A549 (cell line): Measurements from ENCODE around the gene AP4S1.

Experiments
- EHMT2 ChIP-seq: fragments of 200-600 bp; sonication (generic); IDR thresholded peaks from 2 replicates; pipeline ENCODE4 v1.6.1; 2016; ENCODE audit warnings: antibody characterized with exemption, low read depth, mild to moderate bottlenecking, moderate library complexity
- EP300 ChIP-seq, 2 experiments: fragments of >200 bp; sonication (Bioruptor Twin); formaldehyde crosslinking; IDR thresholded peaks; 2 replicates in 1 of 2; 3 replicates in 1 of 2; pipeline ENCODE4 v1.6.1; 2016 to 2017
- POLR2A ChIP-seq: IDR thresholded peaks from 2 replicates; pipeline ENCODE4 v1.6.1; 2012; ENCODE audit warnings: mild to moderate bottlenecking, low read length
- RAD21 ChIP-seq, 2 experiments: fragments of >200 bp in 1 of 2; sonication (Bioruptor Twin) in 1 of 2; formaldehyde crosslinking in 1 of 2; IDR thresholded peaks in 1 of 2; conservative IDR thresholded peaks in 1 of 2; 2 replicates in 1 of 2; 3 replicates in 1 of 2; pipeline ENCODE4 v1.6.1; 2012 to 2018; ENCODE audit warnings: inconsistent platforms in 1 of 2
- TP53 ChIP-seq: fragments of 250-450 bp; sonication (Bioruptor Pico); IDR thresholded peaks from 2 replicates; pipeline ENCODE4 v1.5.0; 2021; ENCODE audit warnings: mild to moderate bottlenecking, moderate library complexity
- ZSCAN20 ChIP-seq: fragments of 250-450 bp; sonication (Bioruptor Pico); IDR thresholded peaks from 2 replicates; pipeline ENCODE4 v1.8.0; 2022; ENCODE audit warnings: mild to moderate bottlenecking, moderate library complexity
- TF ChIP-seq, protein P1 (sequence below): fragments of 200-600 bp; sonication (generic); IDR thresholded peaks from 2 replicates; pipeline ENCODE4 v1.6.1; 2016; ENCODE audit warnings: antibody characterized with exemption, mild to moderate bottlenecking, moderate library complexity
- TF ChIP-seq, protein P2 (sequence below): fragments of >200 bp; sonication (Bioruptor Twin); formaldehyde crosslinking; IDR thresholded peaks from 3 replicates; pipeline ENCODE4 v1.5.1; 2016

DNA sequence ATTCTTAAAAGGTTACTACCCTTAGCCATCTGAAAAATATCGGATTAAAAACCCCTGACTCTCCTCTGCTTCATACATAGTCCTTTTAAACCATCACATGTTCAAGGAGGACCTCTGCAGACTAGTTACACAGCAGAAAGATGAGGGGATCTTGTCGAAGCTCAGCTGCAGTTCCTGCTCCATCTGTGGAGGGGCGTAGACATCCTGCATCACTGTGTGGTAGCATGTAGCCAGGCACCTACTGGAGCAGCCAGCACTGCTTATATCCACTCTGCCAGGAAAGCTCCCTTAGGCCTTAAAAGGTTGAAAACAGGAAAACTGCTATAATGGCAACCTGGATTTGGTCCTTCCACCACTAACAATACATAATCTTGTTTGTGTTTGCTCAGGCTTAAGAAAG, 58.3 kb downstream of the AP4S1 start:
- TF ChIP-seq TP53 (CRISPR knock-in tag) = no peak
- TF ChIP-seq RAD21 (conservative IDR thresholded peaks at IDR 0.05 in 1 of 2, IDR thresholded peaks at IDR 0.05 in 1 of 2) = no peak
- TF ChIP-seq, protein P1, sequence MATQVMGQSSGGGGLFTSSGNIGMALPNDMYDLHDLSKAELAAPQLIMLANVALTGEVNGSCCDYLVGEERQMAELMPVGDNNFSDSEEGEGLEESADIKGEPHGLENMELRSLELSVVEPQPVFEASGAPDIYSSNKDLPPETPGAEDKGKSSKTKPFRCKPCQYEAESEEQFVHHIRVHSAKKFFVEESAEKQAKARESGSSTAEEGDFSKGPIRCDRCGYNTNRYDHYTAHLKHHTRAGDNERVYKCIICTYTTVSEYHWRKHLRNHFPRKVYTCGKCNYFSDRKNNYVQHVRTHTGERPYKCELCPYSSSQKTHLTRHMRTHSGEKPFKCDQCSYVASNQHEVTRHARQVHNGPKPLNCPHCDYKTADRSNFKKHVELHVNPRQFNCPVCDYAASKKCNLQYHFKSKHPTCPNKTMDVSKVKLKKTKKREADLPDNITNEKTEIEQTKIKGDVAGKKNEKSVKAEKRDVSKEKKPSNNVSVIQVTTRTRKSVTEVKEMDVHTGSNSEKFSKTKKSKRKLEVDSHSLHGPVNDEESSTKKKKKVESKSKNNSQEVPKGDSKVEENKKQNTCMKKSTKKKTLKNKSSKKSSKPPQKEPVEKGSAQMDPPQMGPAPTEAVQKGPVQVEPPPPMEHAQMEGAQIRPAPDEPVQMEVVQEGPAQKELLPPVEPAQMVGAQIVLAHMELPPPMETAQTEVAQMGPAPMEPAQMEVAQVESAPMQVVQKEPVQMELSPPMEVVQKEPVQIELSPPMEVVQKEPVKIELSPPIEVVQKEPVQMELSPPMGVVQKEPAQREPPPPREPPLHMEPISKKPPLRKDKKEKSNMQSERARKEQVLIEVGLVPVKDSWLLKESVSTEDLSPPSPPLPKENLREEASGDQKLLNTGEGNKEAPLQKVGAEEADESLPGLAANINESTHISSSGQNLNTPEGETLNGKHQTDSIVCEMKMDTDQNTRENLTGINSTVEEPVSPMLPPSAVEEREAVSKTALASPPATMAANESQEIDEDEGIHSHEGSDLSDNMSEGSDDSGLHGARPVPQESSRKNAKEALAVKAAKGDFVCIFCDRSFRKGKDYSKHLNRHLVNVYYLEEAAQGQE = no peak
- TF ChIP-seq EHMT2 = no peak
- TF ChIP-seq ZSCAN20 = no peak
- TF ChIP-seq POLR2A = no peak
- TF ChIP-seq, protein P2, sequence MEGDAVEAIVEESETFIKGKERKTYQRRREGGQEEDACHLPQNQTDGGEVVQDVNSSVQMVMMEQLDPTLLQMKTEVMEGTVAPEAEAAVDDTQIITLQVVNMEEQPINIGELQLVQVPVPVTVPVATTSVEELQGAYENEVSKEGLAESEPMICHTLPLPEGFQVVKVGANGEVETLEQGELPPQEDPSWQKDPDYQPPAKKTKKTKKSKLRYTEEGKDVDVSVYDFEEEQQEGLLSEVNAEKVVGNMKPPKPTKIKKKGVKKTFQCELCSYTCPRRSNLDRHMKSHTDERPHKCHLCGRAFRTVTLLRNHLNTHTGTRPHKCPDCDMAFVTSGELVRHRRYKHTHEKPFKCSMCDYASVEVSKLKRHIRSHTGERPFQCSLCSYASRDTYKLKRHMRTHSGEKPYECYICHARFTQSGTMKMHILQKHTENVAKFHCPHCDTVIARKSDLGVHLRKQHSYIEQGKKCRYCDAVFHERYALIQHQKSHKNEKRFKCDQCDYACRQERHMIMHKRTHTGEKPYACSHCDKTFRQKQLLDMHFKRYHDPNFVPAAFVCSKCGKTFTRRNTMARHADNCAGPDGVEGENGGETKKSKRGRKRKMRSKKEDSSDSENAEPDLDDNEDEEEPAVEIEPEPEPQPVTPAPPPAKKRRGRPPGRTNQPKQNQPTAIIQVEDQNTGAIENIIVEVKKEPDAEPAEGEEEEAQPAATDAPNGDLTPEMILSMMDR = no peak
- no peak for TF ChIP-seq EP300 (IDR thresholded peaks at IDR 0.05)
